HCT116 (cell line): Measurements from ENCODE around the gene AMOTL2.

Source experiments
- CEBPB ChIP-seq: IDR thresholded peaks from 2 replicates; pipeline ENCODE4 v1.6.1; 2012; ENCODE audit warnings: low read depth
- EZH2 ChIP-seq: fragments of 200-600 bp; sonication (generic); IDR thresholded peaks from 2 replicates; pipeline ENCODE4 v1.6.1; 2017; ENCODE audit warnings: antibody characterized with exemption, mixed run types
- POLR2A ChIP-seq: IDR thresholded peaks from 2 replicates; pipeline ENCODE4 v1.7.0; 2011; ENCODE audit warnings: borderline replicate concordance; ENCODE audit not compliant: insufficient read depth, insufficient read length; ENCODE audit errors: extremely low read depth
- POLR2AphosphoS5 ChIP-seq: IDR thresholded peaks from 2 replicates; pipeline ENCODE4 v1.6.1; 2011; ENCODE audit warnings: mild to moderate bottlenecking, low read depth, low read length, moderate library complexity
- RAD21 ChIP-seq: IDR thresholded peaks from 2 replicates; pipeline ENCODE4 v1.6.1; 2012; ENCODE audit warnings: low read depth, mild to moderate bottlenecking
- SIN3A ChIP-seq: IDR thresholded peaks from 2 replicates; pipeline ENCODE4 v1.6.1; 2012; ENCODE audit warnings: low read depth
- YY1 ChIP-seq: IDR thresholded peaks from 2 replicates; pipeline ENCODE4 v1.6.1; 2011; ENCODE audit warnings: low read length, low read depth, moderate library complexity, mild to moderate bottlenecking; ENCODE audit not compliant: insufficient replicate concordance; ENCODE audit errors: extremely low read depth
- ZFX ChIP-seq: fragments of 450-650 bp; IDR thresholded peaks from 2 replicates; pipeline ENCODE4 v1.6.1; 2017
- ZNF274 ChIP-seq: fragments of 200-500 bp; sonication (Bioruptor generic); IDR thresholded peaks from 2 replicates; pipeline ENCODE4 v1.6.1; 2014; ENCODE audit warnings: mild to moderate bottlenecking, low read depth, low read length, inconsistent platforms
- TF ChIP-seq, protein P1 (sequence below), 3 experiments: fragments of 200-600 bp in 1 of 3; sonication (generic) in 1 of 3; IDR thresholded peaks in 2 of 3; conservative IDR thresholded peaks in 1 of 3; 2 replicates each; pipeline ENCODE4 v1.5.1; 2012 to 2017; ENCODE audit warnings: low read depth in 2 of 3, low read length in 2 of 3, antibody characterized with exemption in 1 of 3, borderline replicate concordance in 1 of 3, control low read depth in 1 of 3, mild to moderate bottlenecking in 1 of 3, mixed read lengths in 1 of 3, mixed run types in 1 of 3, moderate library complexity in 1 of 3; ENCODE audit not compliant: insufficient read depth in 1 of 3
- TF ChIP-seq, protein P2 (sequence below): IDR thresholded peaks from 2 replicates; pipeline ENCODE4 v1.6.1; 2011; ENCODE audit warnings: mild to moderate bottlenecking, low read length, moderate library complexity; ENCODE audit not compliant: insufficient replicate concordance; ENCODE audit errors: extremely low read depth
- TF ChIP-seq, protein P3 (sequence below): IDR thresholded peaks from 2 replicates; pipeline ENCODE4 v1.6.1; 2012; ENCODE audit warnings: low read depth
- TF ChIP-seq, protein P4 (sequence below): IDR thresholded peaks from 2 replicates; pipeline ENCODE4 v1.6.1; 2012

DNA sequence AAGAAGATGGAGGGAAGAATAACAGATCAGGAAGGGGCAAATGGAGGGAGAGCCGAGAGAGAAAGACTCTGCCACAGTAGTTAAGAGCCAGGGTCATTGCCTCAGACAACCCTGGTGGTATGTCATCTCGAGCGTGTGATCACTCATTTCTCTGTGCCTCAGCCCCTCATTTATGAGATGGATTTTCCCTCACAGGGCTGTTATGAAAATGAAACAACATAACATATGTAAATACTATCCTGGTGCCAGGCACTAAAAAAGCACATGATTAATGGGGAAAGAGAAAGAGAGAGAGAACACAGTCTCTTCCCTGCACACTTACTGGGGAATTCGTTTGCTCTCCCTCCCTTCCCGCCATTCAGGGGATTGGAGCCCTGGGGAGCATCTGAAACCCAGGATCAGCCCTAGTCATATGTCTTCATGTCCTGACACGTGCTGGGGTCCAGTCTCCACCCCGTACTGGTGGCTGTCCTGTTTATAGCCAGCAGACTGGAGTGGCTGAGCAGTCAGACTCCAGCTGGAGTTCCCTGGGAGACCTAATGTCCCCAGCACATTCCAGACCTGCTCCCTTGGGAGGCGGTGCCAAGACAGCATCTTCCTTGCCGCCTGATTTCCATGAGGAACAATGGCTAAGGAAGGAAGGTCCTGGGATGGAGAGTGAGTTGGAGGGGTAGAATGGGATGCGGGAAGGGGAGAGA lies 14.7 kb upstream of the AMOTL2 start:
- TF ChIP-seq, protein P1, sequence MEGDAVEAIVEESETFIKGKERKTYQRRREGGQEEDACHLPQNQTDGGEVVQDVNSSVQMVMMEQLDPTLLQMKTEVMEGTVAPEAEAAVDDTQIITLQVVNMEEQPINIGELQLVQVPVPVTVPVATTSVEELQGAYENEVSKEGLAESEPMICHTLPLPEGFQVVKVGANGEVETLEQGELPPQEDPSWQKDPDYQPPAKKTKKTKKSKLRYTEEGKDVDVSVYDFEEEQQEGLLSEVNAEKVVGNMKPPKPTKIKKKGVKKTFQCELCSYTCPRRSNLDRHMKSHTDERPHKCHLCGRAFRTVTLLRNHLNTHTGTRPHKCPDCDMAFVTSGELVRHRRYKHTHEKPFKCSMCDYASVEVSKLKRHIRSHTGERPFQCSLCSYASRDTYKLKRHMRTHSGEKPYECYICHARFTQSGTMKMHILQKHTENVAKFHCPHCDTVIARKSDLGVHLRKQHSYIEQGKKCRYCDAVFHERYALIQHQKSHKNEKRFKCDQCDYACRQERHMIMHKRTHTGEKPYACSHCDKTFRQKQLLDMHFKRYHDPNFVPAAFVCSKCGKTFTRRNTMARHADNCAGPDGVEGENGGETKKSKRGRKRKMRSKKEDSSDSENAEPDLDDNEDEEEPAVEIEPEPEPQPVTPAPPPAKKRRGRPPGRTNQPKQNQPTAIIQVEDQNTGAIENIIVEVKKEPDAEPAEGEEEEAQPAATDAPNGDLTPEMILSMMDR (IDR thresholded peaks at IDR 0.05 in 2 of 3, conservative IDR thresholded peaks at IDR 0.05 in 1 of 3; ENCODE audit: borderline replicate concordance in 1 of 3, insufficient read depth in 1 of 3, low read depth in 2 of 3, low read length in 2 of 3) = no peak
- TF ChIP-seq YY1 (no peak), EZH2 (no peak), POLR2A (no peak), SIN3A (no peak), CEBPB (no peak), RAD21 (no peak), ZFX (no peak), ZNF274 (no peak), POLR2AphosphoS5 (no peak)
- TF ChIP-seq, protein P2, sequence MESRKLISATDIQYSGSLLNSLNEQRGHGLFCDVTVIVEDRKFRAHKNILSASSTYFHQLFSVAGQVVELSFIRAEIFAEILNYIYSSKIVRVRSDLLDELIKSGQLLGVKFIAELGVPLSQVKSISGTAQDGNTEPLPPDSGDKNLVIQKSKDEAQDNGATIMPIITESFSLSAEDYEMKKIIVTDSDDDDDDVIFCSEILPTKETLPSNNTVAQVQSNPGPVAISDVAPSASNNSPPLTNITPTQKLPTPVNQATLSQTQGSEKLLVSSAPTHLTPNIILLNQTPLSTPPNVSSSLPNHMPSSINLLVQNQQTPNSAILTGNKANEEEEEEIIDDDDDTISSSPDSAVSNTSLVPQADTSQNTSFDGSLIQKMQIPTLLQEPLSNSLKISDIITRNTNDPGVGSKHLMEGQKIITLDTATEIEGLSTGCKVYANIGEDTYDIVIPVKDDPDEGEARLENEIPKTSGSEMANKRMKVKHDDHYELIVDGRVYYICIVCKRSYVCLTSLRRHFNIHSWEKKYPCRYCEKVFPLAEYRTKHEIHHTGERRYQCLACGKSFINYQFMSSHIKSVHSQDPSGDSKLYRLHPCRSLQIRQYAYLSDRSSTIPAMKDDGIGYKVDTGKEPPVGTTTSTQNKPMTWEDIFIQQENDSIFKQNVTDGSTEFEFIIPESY = no peak
- TF ChIP-seq, protein P3, sequence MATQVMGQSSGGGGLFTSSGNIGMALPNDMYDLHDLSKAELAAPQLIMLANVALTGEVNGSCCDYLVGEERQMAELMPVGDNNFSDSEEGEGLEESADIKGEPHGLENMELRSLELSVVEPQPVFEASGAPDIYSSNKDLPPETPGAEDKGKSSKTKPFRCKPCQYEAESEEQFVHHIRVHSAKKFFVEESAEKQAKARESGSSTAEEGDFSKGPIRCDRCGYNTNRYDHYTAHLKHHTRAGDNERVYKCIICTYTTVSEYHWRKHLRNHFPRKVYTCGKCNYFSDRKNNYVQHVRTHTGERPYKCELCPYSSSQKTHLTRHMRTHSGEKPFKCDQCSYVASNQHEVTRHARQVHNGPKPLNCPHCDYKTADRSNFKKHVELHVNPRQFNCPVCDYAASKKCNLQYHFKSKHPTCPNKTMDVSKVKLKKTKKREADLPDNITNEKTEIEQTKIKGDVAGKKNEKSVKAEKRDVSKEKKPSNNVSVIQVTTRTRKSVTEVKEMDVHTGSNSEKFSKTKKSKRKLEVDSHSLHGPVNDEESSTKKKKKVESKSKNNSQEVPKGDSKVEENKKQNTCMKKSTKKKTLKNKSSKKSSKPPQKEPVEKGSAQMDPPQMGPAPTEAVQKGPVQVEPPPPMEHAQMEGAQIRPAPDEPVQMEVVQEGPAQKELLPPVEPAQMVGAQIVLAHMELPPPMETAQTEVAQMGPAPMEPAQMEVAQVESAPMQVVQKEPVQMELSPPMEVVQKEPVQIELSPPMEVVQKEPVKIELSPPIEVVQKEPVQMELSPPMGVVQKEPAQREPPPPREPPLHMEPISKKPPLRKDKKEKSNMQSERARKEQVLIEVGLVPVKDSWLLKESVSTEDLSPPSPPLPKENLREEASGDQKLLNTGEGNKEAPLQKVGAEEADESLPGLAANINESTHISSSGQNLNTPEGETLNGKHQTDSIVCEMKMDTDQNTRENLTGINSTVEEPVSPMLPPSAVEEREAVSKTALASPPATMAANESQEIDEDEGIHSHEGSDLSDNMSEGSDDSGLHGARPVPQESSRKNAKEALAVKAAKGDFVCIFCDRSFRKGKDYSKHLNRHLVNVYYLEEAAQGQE = no peak
- TF ChIP-seq, protein P4, sequence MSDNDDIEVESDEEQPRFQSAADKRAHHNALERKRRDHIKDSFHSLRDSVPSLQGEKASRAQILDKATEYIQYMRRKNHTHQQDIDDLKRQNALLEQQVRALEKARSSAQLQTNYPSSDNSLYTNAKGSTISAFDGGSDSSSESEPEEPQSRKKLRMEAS = no peak
